Activated CD8-positive, alpha-beta memory T cell treated with anti-CD3 and anti-CD28 coated beads for 4 hours (primary cell): ENCODE data around the gene ERCC4.
"Not testable (repeated sequence)": the region's sequence is repeated elsewhere in the genome, so short reads cannot be mapped to it uniquely, and the experiment has no call there.

Experiments used
- DNase-seq, 2 donors: peaks; one replicate each; pipeline ENCODE4 v3.0.0-alpha.2; 2020; ENCODE audit warnings: low read depth in 2 of 2

The ERCC4 gene

GRCh38 chr16:13919683-13920509 is at the start of gene ERCC4:
Gene ERCC4 (plus strand): TSS chr16:13920154. CDS start chr16:13920166, 12 bp downstream.
- peak; percentile 96 to 97 for DNase-seq

- no peak for DNase-seq
Measured at GRCh38 chr16:13873835-13874438, 46.0 kb upstream of the ERCC4 start.

- no peak for DNase-seq
Measured at GRCh38 chr16:13875614-13876284, 44.2 kb upstream of the ERCC4 start.

GRCh38 chr16:13883276-13883675 is 36.7 kb upstream of the ERCC4 start:
- no peak for DNase-seq

GRCh38 chr16:13883881-13884280 is 36.1 kb upstream of the ERCC4 start:
- DNase-seq, result no peak

GRCh38 chr16:13885700-13886099 is 34.3 kb upstream of the ERCC4 start:
- DNase-seq, result no peak

- no peak for DNase-seq
Measured at GRCh38 chr16:13886608-13887007, 33.3 kb upstream of the ERCC4 start.

- not testable (repeated sequence) for DNase-seq
Measured at GRCh38 chr16:13889323-13889722, 30.6 kb upstream of the ERCC4 start.

- DNase-seq, result no peak
Measured at GRCh38 chr16:13892301-13892700, 27.7 kb upstream of the ERCC4 start.

GRCh38 chr16:13895516-13895915 is 24.4 kb upstream of the ERCC4 start:
- DNase-seq, result no peak

- no peak for DNase-seq
Measured at GRCh38 chr16:13896543-13897182, 23.3 kb upstream of the ERCC4 start.

GRCh38 chr16:13897806-13898205 is 22.1 kb upstream of the ERCC4 start:
- DNase-seq, result no peak

- DNase-seq, result no peak
Measured at GRCh38 chr16:13898233-13898632, 21.7 kb upstream of the ERCC4 start.

- DNase-seq, result no peak
Measured at GRCh38 chr16:13902052-13902451, 17.9 kb upstream of the ERCC4 start.

GRCh38 chr16:13902677-13903076 is 17.3 kb upstream of the ERCC4 start:
- DNase-seq, result no peak

GRCh38 chr16:13904179-13904691 is 15.7 kb upstream of the ERCC4 start:
- DNase-seq, result no peak

- DNase-seq, result not testable (repeated sequence)
Measured at GRCh38 chr16:13904822-13905221, 15.1 kb upstream of the ERCC4 start.

- no peak for DNase-seq
Measured at GRCh38 chr16:13906168-13907089, 13.5 kb upstream of the ERCC4 start.

GRCh38 chr16:13907431-13907830 is 12.5 kb upstream of the ERCC4 start:
- DNase-seq, result no peak

- DNase-seq, result no peak
Measured at GRCh38 chr16:13909069-13909468, 10.9 kb upstream of the ERCC4 start.

- DNase-seq, result no peak
Measured at GRCh38 chr16:13909872-13910303, 10.1 kb upstream of the ERCC4 start.
